ENCODE data around the gene USP32. TPM values are rescaled to one million over a fixed set of nuclear protein-coding genes. Genes with fewer than 3 reads are reported as not detected.
A peak's percentile ranks its signal among the peaks of the same experiment; 100 is the strongest.
"Not testable (repeated sequence)": the region's sequence is repeated elsewhere in the genome, so short reads cannot be mapped to it uniquely, and the experiment has no call there.

The USP32 gene
- polyA plus RNA-seq, 12 donors: 22.0 to 28.3 (median 24.4) TPM; not detected in 1

- DNase-seq: no peak
Observed at GRCh38 chr17:60231691-60232090, 160.2 kb downstream of the USP32 start.

GRCh38 chr17:60231234-60231633 lies 160.7 kb downstream of the USP32 start:
- DNase-seq: peak; percentile 10

GRCh38 chr17:60230358-60230757 lies 161.6 kb downstream of the USP32 start:
- DNase-seq: no peak

- no peak for DNase-seq
Observed at GRCh38 chr17:60229188-60229802, 162.6 kb downstream of the USP32 start.

- DNase-seq: not testable (repeated sequence)
Observed at GRCh38 chr17:60227276-60227675, 164.7 kb downstream of the USP32 start.

- DNase-seq: no peak
Observed at GRCh38 chr17:60224064-60224463, 167.9 kb downstream of the USP32 start.

GRCh38 chr17:60223456-60223855 lies 168.5 kb downstream of the USP32 start:
- no peak for DNase-seq

- not testable (repeated sequence) for DNase-seq
Observed at GRCh38 chr17:60218774-60219173, 173.2 kb downstream of the USP32 start.

- DNase-seq: not testable (repeated sequence)
Observed at GRCh38 chr17:60215895-60216294, 176.0 kb downstream of the USP32 start.

- DNase-seq: not testable (repeated sequence)
Observed at GRCh38 chr17:60211282-60211681, 180.7 kb downstream of the USP32 start.

GRCh38 chr17:60208302-60208701 lies 183.6 kb downstream of the USP32 start:
- not testable (repeated sequence) for DNase-seq

GRCh38 chr17:60205782-60206181 lies 186.2 kb downstream of the USP32 start:
- not testable (repeated sequence) for DNase-seq

GRCh38 chr17:60198630-60199029 lies 193.3 kb downstream of the USP32 start:
- not testable (repeated sequence) for DNase-seq

GRCh38 chr17:60194141-60194540 lies 197.8 kb downstream of the USP32 start:
- not testable (repeated sequence) for DNase-seq

- no peak for DNase-seq
Observed at GRCh38 chr17:60193482-60193881, 198.5 kb downstream of the USP32 start.

- DNase-seq: not testable (repeated sequence)
Observed at GRCh38 chr17:60193032-60193431, 198.9 kb downstream of the USP32 start.

GRCh38 chr17:60190032-60190431 lies 201.9 kb downstream of the USP32 start:
- not testable (repeated sequence) for DNase-seq

- DNase-seq: no peak
Observed at GRCh38 chr17:60188759-60189158, 203.2 kb downstream of the USP32 start.

- not testable (repeated sequence) for DNase-seq
Observed at GRCh38 chr17:60186846-60187745, 204.8 kb downstream of the USP32 start.

GRCh38 chr17:60186372-60186771 lies 205.6 kb downstream of the USP32 start:
- DNase-seq: not testable (repeated sequence)

GRCh38 chr17:60180380-60180779 lies 211.6 kb downstream of the USP32 start:
- DNase-seq: not testable (repeated sequence)

GRCh38 chr17:60178180-60178579 lies 213.8 kb downstream of the USP32 start:
- DNase-seq: not testable (repeated sequence)

GRCh38 chr17:60176763-60177162 lies 215.2 kb downstream of the USP32 start:
- DNase-seq: not testable (repeated sequence)
